Progenitor cell of endocrine pancreas (in vitro differentiated cells): ENCODE data around the gene SLC27A5. TPM values are rescaled to one million over a fixed set of nuclear protein-coding genes. Genes with fewer than 3 reads are reported as not detected.
"Not testable (repeated sequence)": the region's sequence is repeated elsewhere in the genome, so short reads cannot be mapped to it uniquely, and the experiment has no call there.

Experiments used
- DNase-seq: peaks from one replicate; pipeline ENCODE4 v3.0.0; 2021; ENCODE audit warnings: low spot score; ENCODE audit not compliant: unreplicated experiment
- H3K27ac Mint-ChIP-seq: 2 replicates; pipeline ENCODE4 v1.8.0; 2021; ENCODE audit warnings: mild to moderate bottlenecking, moderate library complexity, mixed read lengths
- H3K27me3 Mint-ChIP-seq: 2 replicates; pipeline ENCODE4 v1.8.0; 2021; ENCODE audit warnings: mixed read lengths
- H3K36me3 Mint-ChIP-seq: 2 replicates; pipeline ENCODE4 v1.8.0; 2022; ENCODE audit warnings: mixed read lengths; ENCODE audit not compliant: insufficient read depth
- H3K4me1 Mint-ChIP-seq: 2 replicates; pipeline ENCODE4 v1.8.0; 2021; ENCODE audit warnings: low read depth, mixed read lengths
- H3K4me3 Mint-ChIP-seq: 2 replicates; pipeline ENCODE4 v1.8.0; 2021; ENCODE audit warnings: low read depth, mild to moderate bottlenecking, moderate library complexity, mixed read lengths
- H3K9me3 Mint-ChIP-seq: 2 replicates; pipeline ENCODE4 v1.8.0; 2021; ENCODE audit warnings: low read depth, mixed read lengths
- total RNA-seq: library from RNA; stranded (reverse); gene quantifications from 2 replicates; pipeline ENCODE4 v1.2.1, GENCODE V29; 2021
- TF ChIP-seq, protein P1 (sequence below): fragments of 200-600 bp; sonication (generic); IDR thresholded peaks from one replicate; pipeline ENCODE4 v1.5.0; 2021; ENCODE audit warnings: antibody characterized with exemption, mild to moderate bottlenecking; ENCODE audit not compliant: unreplicated experiment

SLC27A5 gene
- total RNA-seq, 1 donor from 2014 or later, result 9.9 TPM

DNA sequence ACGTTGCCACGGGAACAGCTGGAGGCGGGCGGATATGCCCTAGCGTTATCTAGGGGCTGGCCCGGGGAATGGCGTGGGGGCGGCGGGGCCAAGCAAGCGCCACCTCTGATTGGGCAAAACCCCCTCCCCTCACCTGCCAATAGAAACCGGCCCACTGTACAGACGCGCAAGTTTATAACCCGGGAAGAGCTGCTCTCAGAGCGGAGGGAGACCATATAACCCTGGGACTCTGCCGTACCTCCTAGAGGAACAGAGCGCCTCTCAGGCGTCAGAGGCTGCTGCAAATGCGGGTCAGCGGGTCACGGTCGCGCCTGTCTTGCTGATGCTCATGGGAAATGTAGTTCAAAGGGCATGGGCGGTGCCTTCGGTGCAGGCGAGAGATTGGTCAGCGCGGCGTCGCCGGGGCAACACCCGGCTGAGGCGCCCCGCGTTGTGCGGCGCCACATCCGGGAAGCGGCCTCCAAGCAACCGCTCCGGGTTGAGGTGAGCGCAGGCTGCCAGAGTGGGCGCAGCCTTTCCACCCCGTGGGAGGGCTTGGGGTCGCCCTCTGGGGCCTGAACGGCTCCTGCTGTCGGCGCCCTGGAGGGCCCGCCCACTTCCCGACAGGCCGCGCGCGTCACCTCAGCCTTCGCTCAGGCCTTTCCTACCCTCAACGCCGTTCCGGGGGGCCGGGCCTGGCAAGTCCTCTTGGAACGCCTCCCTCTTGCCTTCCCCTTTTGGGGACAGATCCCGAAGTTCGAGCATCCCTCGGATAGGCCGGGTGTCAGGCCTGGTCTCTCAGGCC is 35.9 kb downstream of the SLC27A5 start, which contains the start of gene ZNF446:
Gene ZNF446, plus strand, starts transcription at position 639 of the 784 bp plus-strand sequence. CDS start 867 bp downstream, outside the sequence.
- DNase-seq, result peak; percentile 85
- Mint-ChIP-seq H3K9me3 (no peaks in the 10 kb centered on the region), H3K27me3 (no peaks in the 10 kb centered on the region), H3K36me3 (no peaks in the 10 kb centered on the region), H3K4me3 (peak within 1 kb of the TSS; percentile 93), H3K27ac (peak within 1 kb of the TSS; percentile 98), H3K4me1 (peaks cover 10% of the 10 kb centered on the region)
- TF ChIP-seq, protein P1, sequence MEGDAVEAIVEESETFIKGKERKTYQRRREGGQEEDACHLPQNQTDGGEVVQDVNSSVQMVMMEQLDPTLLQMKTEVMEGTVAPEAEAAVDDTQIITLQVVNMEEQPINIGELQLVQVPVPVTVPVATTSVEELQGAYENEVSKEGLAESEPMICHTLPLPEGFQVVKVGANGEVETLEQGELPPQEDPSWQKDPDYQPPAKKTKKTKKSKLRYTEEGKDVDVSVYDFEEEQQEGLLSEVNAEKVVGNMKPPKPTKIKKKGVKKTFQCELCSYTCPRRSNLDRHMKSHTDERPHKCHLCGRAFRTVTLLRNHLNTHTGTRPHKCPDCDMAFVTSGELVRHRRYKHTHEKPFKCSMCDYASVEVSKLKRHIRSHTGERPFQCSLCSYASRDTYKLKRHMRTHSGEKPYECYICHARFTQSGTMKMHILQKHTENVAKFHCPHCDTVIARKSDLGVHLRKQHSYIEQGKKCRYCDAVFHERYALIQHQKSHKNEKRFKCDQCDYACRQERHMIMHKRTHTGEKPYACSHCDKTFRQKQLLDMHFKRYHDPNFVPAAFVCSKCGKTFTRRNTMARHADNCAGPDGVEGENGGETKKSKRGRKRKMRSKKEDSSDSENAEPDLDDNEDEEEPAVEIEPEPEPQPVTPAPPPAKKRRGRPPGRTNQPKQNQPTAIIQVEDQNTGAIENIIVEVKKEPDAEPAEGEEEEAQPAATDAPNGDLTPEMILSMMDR, result no peak

DNA sequence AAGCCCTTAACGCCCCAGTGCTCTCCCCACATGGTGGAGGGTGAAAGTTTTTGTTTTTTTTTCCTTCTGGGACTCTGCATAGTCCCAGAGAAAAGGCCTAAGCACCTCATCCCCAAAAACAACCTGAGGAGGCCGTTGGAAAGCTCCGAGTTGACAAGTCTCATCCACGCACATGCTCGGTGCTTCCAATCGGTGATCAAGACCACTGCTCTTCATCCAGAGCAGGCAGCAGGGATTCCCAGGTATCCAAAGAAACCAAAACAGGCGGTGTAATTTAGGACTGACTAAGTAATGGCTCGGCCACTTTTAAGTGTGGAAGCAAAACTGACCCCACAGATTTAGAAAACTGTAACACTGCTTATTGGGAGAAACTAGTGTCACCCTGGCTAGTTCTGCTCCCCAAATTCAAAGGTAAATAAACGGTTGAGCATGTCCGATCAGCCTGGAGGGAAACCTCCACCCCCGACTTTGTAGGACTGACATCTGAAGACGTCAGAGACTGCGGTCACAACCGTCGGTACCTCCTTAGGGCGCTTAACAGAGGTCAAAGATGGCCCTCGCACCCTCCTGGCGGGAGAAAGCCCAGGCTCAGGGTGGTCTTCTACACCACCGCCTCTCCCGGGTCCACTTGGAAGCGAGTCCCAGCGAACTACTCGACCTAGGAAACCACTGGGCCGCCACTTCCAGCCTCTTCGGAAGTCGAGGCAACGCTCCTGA is 36.6 kb downstream of the SLC27A5 start:
- H3K4me1 Mint-ChIP-seq, result peaks cover 10% of the 10 kb centered on the region
- peak overlapping the region; percentile 98 for H3K27ac Mint-ChIP-seq
- H3K4me3 Mint-ChIP-seq, result peak overlapping the region; percentile 93
- H3K9me3 Mint-ChIP-seq, result no peaks in the 10 kb centered on the region
- peaks cover 2% of the 10 kb centered on the region for H3K36me3 Mint-ChIP-seq
- DNase-seq, result no peak
- TF ChIP-seq, protein P1, result no peak
- H3K27me3 Mint-ChIP-seq, result no peaks in the 10 kb centered on the region

DNA sequence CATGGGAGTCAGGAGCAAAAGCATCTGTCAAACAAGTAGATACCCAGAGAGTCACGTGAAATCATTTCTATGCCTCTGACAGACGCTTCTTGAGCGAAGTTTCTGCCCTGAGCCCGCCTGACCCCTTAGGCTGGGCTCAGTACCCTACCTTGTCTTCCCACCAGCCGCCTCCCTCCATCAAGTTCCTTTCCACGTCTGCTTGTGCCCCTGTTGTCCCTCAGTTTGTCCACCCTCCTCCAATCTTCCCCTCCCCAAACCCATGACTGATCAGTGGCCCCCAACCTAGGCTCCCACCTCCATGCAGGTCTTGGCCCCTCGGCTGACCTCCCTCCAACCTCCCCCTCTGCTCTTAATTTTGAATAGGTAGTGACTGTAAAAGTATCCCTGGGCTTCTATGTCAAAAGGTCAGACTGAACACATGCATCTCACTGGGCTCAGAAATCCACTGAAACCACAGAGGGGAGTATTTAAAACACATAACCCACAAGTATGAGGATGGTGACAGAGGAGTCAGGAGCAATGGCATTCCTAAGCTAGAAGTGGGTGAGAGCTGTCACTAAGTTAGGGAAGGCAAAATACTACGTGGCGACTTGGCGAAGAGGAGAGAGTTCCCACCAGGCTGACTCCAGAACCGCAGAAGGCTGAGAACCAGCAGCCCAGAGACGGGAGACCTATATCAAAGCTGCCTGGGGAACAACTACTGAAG is 37.3 kb downstream of the SLC27A5 start:
- Mint-ChIP-seq H3K27ac (no peak overlapping the region), H3K4me1 (peaks cover 10% of the 10 kb centered on the region), H3K9me3 (no peaks in the 10 kb centered on the region), H3K4me3 (peak overlapping the region; percentile 44), H3K36me3 (peaks cover 2% of the 10 kb centered on the region), H3K27me3 (no peaks in the 10 kb centered on the region)
- DNase-seq, result no peak
- TF ChIP-seq, protein P1, result no peak

DNA sequence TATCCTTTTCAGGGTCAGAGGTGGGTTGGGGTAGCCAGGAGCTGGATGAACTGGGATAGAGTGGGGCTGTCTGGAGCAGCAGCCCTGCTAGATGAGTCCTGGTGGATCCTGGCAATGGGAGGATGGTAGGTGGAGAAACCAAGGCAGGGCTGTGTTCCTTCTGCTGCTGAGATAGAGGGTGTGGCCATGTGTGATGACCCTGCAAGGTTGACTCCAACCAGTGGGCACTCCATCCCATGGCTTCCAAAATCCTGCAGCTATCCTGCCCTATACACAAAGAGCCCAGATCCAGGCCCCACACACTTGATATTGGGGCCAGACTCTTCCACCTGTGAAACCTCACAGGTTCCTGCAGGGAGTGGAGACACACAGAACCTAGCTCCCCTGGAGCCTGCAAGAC is 38.0 kb downstream of the SLC27A5 start:
- Mint-ChIP-seq H3K36me3 (peaks cover 2% of the 10 kb centered on the region), H3K9me3 (no peaks in the 10 kb centered on the region), H3K4me1 (peaks cover 10% of the 10 kb centered on the region), H3K27me3 (no peaks in the 10 kb centered on the region), H3K4me3 (no peak overlapping the region), H3K27ac (no peak overlapping the region)
- TF ChIP-seq, protein P1, result no peak
- no peak for DNase-seq

DNA sequence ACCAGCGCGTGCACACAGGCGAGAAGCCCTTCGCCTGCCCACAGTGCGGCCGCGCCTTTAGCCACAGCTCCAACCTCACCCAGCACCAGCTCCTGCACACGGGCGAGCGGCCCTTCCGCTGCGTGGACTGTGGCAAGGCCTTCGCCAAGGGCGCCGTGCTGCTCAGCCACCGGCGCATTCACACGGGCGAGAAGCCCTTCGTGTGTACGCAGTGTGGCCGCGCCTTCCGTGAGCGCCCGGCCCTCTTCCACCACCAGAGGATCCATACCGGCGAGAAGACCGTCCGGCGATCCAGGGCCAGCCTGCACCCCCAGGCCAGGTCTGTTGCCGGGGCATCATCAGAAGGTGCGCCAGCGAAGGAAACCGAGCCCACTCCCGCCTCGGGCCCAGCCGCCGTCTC is 40.1 kb downstream of the SLC27A5 start:
- Mint-ChIP-seq H3K4me3 (no peak overlapping the region), H3K27ac (no peak overlapping the region), H3K4me1 (peaks cover 19% of the 10 kb centered on the region), H3K9me3 (no peaks in the 10 kb centered on the region), H3K36me3 (peaks cover 2% of the 10 kb centered on the region), H3K27me3 (no peaks in the 10 kb centered on the region)
- DNase-seq, result no peak
- TF ChIP-seq, protein P1, result no peak

DNA sequence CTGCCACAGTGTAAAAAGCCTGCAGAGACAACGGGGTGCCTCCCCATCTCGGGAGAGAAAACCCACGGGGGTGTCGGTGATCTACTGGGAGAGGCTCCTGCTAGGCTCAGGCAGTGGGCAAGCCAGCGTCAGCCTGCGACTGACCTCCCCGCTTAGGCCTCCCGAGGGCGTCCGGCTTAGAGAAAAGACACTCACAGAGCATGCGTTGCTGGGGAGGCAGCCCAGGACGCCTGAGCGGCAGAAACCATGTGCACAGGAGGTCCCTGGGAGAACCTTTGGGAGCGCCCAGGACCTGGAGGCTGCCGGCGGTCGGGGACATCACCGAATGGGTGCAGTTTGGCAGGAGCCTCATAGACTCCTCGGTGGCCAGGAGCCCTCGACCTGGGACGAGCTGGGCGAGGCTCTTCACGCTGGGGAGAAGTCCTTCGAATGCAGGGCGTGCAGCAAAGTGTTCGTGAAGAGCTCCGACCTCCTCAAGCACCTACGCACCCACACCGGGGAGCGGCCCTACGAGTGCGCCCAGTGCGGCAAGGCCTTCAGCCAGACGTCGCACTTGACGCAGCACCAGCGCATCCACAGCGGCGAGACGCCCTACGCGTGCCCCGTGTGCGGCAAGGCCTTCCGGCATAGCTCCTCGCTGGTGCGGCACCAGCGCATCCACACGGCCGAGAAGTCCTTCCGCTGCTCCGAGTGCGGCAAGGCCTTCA is 40.8 kb downstream of the SLC27A5 start:
- H3K9me3 Mint-ChIP-seq, H3K36me3 Mint-ChIP-seq, H3K4me3 Mint-ChIP-seq, H3K27me3 Mint-ChIP-seq, H3K27ac Mint-ChIP-seq, DNase-seq: not testable (repeated sequence)
- peaks cover 18% of the 10 kb centered on the region for H3K4me1 Mint-ChIP-seq
